GM23248 (cell line): ENCODE measurements around the gene PI3.

Experiments used
- EZH2 ChIP-seq: fragments of 200-600 bp; sonication (generic); IDR thresholded peaks from 2 replicates; pipeline ENCODE4 v1.6.1; 2018; ENCODE audit warnings: antibody characterized with exemption, mild to moderate bottlenecking; ENCODE audit not compliant: insufficient read depth, poor library complexity, severe bottlenecking
- EZH2phosphoT487 ChIP-seq: fragments of 200-600 bp; sonication (generic); IDR thresholded peaks from 2 replicates; pipeline ENCODE4 v1.6.1; 2018; ENCODE audit warnings: antibody characterized with exemption, moderate library complexity, mild to moderate bottlenecking, low read depth; ENCODE audit not compliant: insufficient read depth

DNA sequence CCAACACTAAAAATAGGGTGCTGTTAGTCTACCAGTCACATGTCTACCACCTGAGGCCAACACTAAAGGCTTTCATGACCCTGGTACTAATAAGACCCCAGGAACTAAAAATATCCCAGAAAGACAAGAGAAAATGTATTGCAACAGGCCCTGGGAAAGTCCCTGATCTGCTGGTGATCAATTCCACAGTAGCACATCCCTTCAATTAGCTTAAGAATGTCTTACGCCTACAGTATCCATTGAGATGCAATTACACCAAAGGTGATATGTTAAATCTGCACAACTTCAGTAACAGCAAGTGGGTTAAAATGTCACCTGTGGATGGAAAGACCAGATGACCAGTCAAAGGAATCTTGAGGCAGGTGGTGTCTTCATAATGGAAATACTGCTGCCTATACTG lies 35.2 kb downstream of the PI3 start:
- TF ChIP-seq EZH2phosphoT487 (no peak), EZH2 (no peak)
